H1 (cell line): ENCODE results near the gene TMPO. TPM values are rescaled to one million over a fixed set of nuclear protein-coding genes. Genes with fewer than 3 reads are reported as not detected.

Experiments used
- CTCF ChIA-PET: fragments of 300-600 bp; sonication (Branson Sonifier 250); formaldehyde crosslinking; loops from one replicate; lab custom pipeline; 2021; ENCODE audit not compliant: partially characterized antibody; lab: Charles Lee
- POLR2A ChIA-PET: fragments of 300-600 bp; sonication (Branson Sonifier 250); formaldehyde crosslinking; loops from one replicate; lab custom pipeline; 2021; ENCODE audit warnings: inconsistent platforms; ENCODE audit not compliant: partially characterized antibody; lab: Charles Lee
- DNase-seq, 2 experiments: peaks; one replicate each; pipeline versions ENCODE4 v3.0.0 to v3.0.0-alpha.2; 2010 to 2022; ENCODE audit warnings: low spot score in 2 of 2, low read depth in 1 of 2, mixed read lengths in 1 of 2
- FAIRE-seq: peaks from 2 replicates; lab custom pipeline; 2011; peaks lifted over from hg19 to GRCh38; lab: Jason Lieb, UNC
- H2AFZ ChIP-seq: 2 replicates; pipeline ENCODE4 v1.8.1; 2012; ENCODE audit warnings: low read length, inconsistent platforms
- H2AK5ac ChIP-seq: 2 replicates; pipeline ENCODE4 v1.6.1; 2013; ENCODE audit warnings: low read depth, low read length
- H2BK120ac ChIP-seq: replicated peaks from 2 replicates; pipeline ENCODE3; 2013; ENCODE audit warnings: low read depth, low read length, inconsistent platforms
- H2BK12ac ChIP-seq: 2 replicates; pipeline ENCODE4 v1.6.1; 2013; ENCODE audit warnings: low read depth, low read length
- H2BK15ac ChIP-seq: 2 replicates; pipeline ENCODE4 v1.6.1; 2013; ENCODE audit warnings: low read length
- H2BK20ac ChIP-seq: 2 replicates; pipeline ENCODE4 v1.6.1; 2013; ENCODE audit warnings: low read length
- H2BK5ac ChIP-seq: 2 replicates; pipeline ENCODE4 v1.6.1; 2013; ENCODE audit warnings: low read depth, low read length
- H3K14ac ChIP-seq: 2 replicates; pipeline ENCODE4 v1.6.1; 2013; ENCODE audit warnings: inconsistent platforms; ENCODE audit not compliant: insufficient read length
- H3K18ac ChIP-seq: 2 replicates; pipeline ENCODE4 v1.6.1; 2013; ENCODE audit warnings: low read length; ENCODE audit errors: extremely low read depth
- H3K23ac ChIP-seq: 2 replicates; pipeline ENCODE4 v1.6.1; 2013; ENCODE audit warnings: inconsistent platforms; ENCODE audit not compliant: insufficient read length
- H3K23me2 ChIP-seq: 2 replicates; pipeline ENCODE4 v1.6.1; 2013; ENCODE audit warnings: low read depth, low read length
- H3K27ac ChIP-seq: 2 replicates; pipeline ENCODE4 v1.6.1; 2011; ENCODE audit warnings: low read depth, low read length, inconsistent platforms
- H3K27me3 ChIP-seq, 4 experiments: replicated peaks in 1 of 4; 1 replicate in 1 of 4; 2 replicates in 3 of 4; pipeline versions ENCODE4 v1.6.1 to v1.8.1; 2011 to 2013; ENCODE audit warnings: low read length in 3 of 4, mild to moderate bottlenecking in 3 of 4, inconsistent platforms in 2 of 4, mixed read lengths in 2 of 4, moderate library complexity in 1 of 4; ENCODE audit not compliant: control insufficient read depth in 3 of 4, insufficient read depth in 3 of 4; ENCODE audit errors: extremely low read depth in 1 of 4
- H3K36me3 ChIP-seq, 4 experiments: 2 replicates each; pipeline versions ENCODE4 v1.6.1 to v1.8.1; 2011 to 2013; ENCODE audit warnings: mild to moderate bottlenecking in 4 of 4, low read length in 3 of 4, moderate library complexity in 2 of 4, control low read depth in 1 of 4, inconsistent platforms in 1 of 4; ENCODE audit not compliant: insufficient read depth in 4 of 4, control insufficient read depth in 2 of 4
- H3K4ac ChIP-seq: replicated peaks from 2 replicates; pipeline ENCODE3; 2013; ENCODE audit warnings: low read length, low read depth, mixed read lengths, inconsistent platforms; ENCODE audit not compliant: insufficient read length
- H3K4me1 ChIP-seq, 4 experiments: replicated peaks in 1 of 4; 1 replicate in 1 of 4; 2 replicates in 3 of 4; pipeline versions ENCODE4 v1.6.1 to v1.8.1; 2011 to 2013; ENCODE audit warnings: low read length in 3 of 4, inconsistent platforms in 2 of 4, mixed read lengths in 1 of 4; ENCODE audit not compliant: insufficient read depth in 4 of 4, control insufficient read depth in 3 of 4
- H3K4me2 ChIP-seq, 2 experiments: 2 replicates each; pipeline versions ENCODE4 v1.6.1 to v1.8.1; 2011 to 2013; ENCODE audit warnings: low read depth in 2 of 2, low read length in 2 of 2, control low read depth in 1 of 2, inconsistent platforms in 1 of 2, mild to moderate bottlenecking in 1 of 2; ENCODE audit not compliant: insufficient read depth in 1 of 2
- H3K4me3 ChIP-seq, 4 experiments: fragments of 200-600, 300-600 bp in 1 of 4; sonication (generic), shearing (Covaris generic), sonication (Bioruptor Twin) in 1 of 4; 2 replicates each; pipeline versions ENCODE4 v1.5.1 to v1.8.1; 2011 to 2016; ENCODE audit warnings: low read length in 4 of 4, low read depth in 3 of 4, control low read depth in 2 of 4, inconsistent platforms in 2 of 4, mild to moderate bottlenecking in 2 of 4, mixed read lengths in 1 of 4, moderate library complexity in 1 of 4; ENCODE audit not compliant: insufficient read depth in 2 of 4; ENCODE audit errors: extremely low read depth in 1 of 4
- H3K56ac ChIP-seq: replicated peaks from 2 replicates; pipeline ENCODE3; 2013; ENCODE audit warnings: low read depth, mild to moderate bottlenecking, mixed read lengths, low read length, inconsistent platforms; ENCODE audit not compliant: insufficient read length
- H3K79me1 ChIP-seq: 2 replicates; pipeline ENCODE4 v1.6.1; 2013; ENCODE audit warnings: low read depth, low read length, control low read depth
- H3K79me2 ChIP-seq, 2 experiments: 2 replicates each; pipeline versions ENCODE4 v1.6.1 to v1.8.1; 2012 to 2013; ENCODE audit warnings: low read length in 2 of 2, mild to moderate bottlenecking in 2 of 2, inconsistent platforms in 1 of 2; ENCODE audit not compliant: insufficient read depth in 2 of 2, control insufficient read depth in 1 of 2
- H3K9ac ChIP-seq, 4 experiments: replicated peaks in 1 of 4; 1 replicate in 1 of 4; 2 replicates in 3 of 4; pipeline versions ENCODE4 v1.6.1 to v1.8.1; 2011 to 2013; ENCODE audit warnings: low read depth in 3 of 4, low read length in 3 of 4, control low read depth in 2 of 4, mild to moderate bottlenecking in 2 of 4, moderate library complexity in 2 of 4, inconsistent platforms in 1 of 4; ENCODE audit errors: extremely low read depth in 1 of 4
- H3K9me3 ChIP-seq, 2 experiments: 2 replicates each; pipeline versions ENCODE4 v1.6.1 to v1.8.1; 2012 to 2013; ENCODE audit warnings: mild to moderate bottlenecking in 2 of 2, moderate library complexity in 2 of 2, control low read depth in 1 of 2, inconsistent platforms in 1 of 2, low read depth in 1 of 2, low read length in 1 of 2, mixed read lengths in 1 of 2; ENCODE audit not compliant: insufficient read depth in 2 of 2
- H4K20me1 ChIP-seq, 2 experiments: replicated peaks in 1 of 2; 2 replicates each; pipeline versions ENCODE3 to v1.8.1; 2011 to 2013; ENCODE audit warnings: inconsistent platforms in 2 of 2, low read length in 2 of 2, mild to moderate bottlenecking in 1 of 2; ENCODE audit not compliant: insufficient read depth in 2 of 2, control insufficient read depth in 1 of 2
- H4K5ac ChIP-seq: 2 replicates; pipeline ENCODE4 v1.6.1; 2013; ENCODE audit warnings: low read length, low read depth, mixed read lengths, inconsistent platforms; ENCODE audit not compliant: insufficient read length
- H4K8ac ChIP-seq: 2 replicates; pipeline ENCODE4 v1.8.0; 2013; ENCODE audit warnings: mild to moderate bottlenecking, moderate library complexity, low read length, inconsistent platforms; ENCODE audit not compliant: insufficient read depth; ENCODE audit errors: extremely low read depth
- H4K91ac ChIP-seq: replicated peaks from 2 replicates; pipeline ENCODE3; 2013; ENCODE audit warnings: low read length, mixed read lengths, inconsistent platforms; ENCODE audit not compliant: insufficient read length
- ATF3 ChIP-seq: IDR thresholded peaks from 2 replicates; pipeline ENCODE4 v1.6.1; 2011; ENCODE audit warnings: low read depth, mild to moderate bottlenecking, low read length; ENCODE audit not compliant: insufficient read depth
- BCL11A ChIP-seq, 2 experiments: IDR thresholded peaks; one replicate each; pipeline ENCODE4 v1.6.1; 2011; ENCODE audit warnings: low read depth in 2 of 2, low read length in 2 of 2, mild to moderate bottlenecking in 2 of 2
- CEBPB ChIP-seq: IDR thresholded peaks from 2 replicates; pipeline ENCODE4 v1.6.1; 2012; ENCODE audit warnings: low read depth, low read length
- CHD1 ChIP-seq: IDR thresholded peaks from 2 replicates; pipeline ENCODE4 v1.6.1; 2012; ENCODE audit warnings: low read depth, low read length, improper control_type of control experiment
- CTCF ChIP-seq, 3 experiments: IDR thresholded peaks; 1 replicate in 2 of 3; 2 replicates in 1 of 3; pipeline versions ENCODE4 v1.5.1 to v1.6.1; 2011; ENCODE audit warnings: low read length in 3 of 3, mild to moderate bottlenecking in 3 of 3, inconsistent platforms in 2 of 3, low read depth in 1 of 3, moderate library complexity in 1 of 3; ENCODE audit not compliant: insufficient read depth in 1 of 3; ENCODE audit errors: control extremely low read depth in 1 of 3
- JUND ChIP-seq: IDR thresholded peaks from 2 replicates; pipeline ENCODE4 v1.6.1; 2011; ENCODE audit warnings: mild to moderate bottlenecking, improper control_type of control experiment, low read length
- POU5F1 ChIP-seq: IDR thresholded peaks from 2 replicates; pipeline ENCODE4 v1.6.1; 2011; ENCODE audit warnings: low read depth, mild to moderate bottlenecking, low read length, moderate library complexity
- RFX5 ChIP-seq: IDR thresholded peaks from 2 replicates; pipeline ENCODE4 v1.6.1; 2011; ENCODE audit warnings: low read depth, low read length, improper control_type of control experiment, borderline replicate concordance
- RNF2 ChIP-seq: fragments of 200-900, 300-1000 bp; sonication (generic); IDR thresholded peaks from 2 replicates; pipeline ENCODE4 v1.7.1; 2016; ENCODE audit warnings: borderline replicate concordance, low read depth, mild to moderate bottlenecking, antibody characterized with exemption, low read length; ENCODE audit not compliant: poor library complexity, severe bottlenecking; ENCODE audit errors: missing control alignments
- RXRA ChIP-seq: IDR thresholded peaks from 2 replicates; pipeline ENCODE4 v1.6.1; 2011; ENCODE audit warnings: low read depth, mild to moderate bottlenecking, low read length, moderate library complexity; ENCODE audit not compliant: insufficient read depth
- TBP ChIP-seq: IDR thresholded peaks from 2 replicates; pipeline ENCODE4 v1.6.1; 2011; ENCODE audit warnings: low read depth, low read length, improper control_type of control experiment
- WGBS, 2 experiments: shearing (Covaris generic) in 1 of 2; methylation state at CpG; one replicate each; pipeline versions ENCODE4 v1.1.6 to v1.1.7; 2013 to 2015; ENCODE audit warnings: low lambda C conversion rate in 2 of 2, mixed read lengths in 2 of 2, inconsistent platforms in 1 of 2, low coverage in 1 of 2, missing lambda C conversion rate in 1 of 2; ENCODE audit not compliant: insufficient replicate concordance in 2 of 2, insufficient coverage in 1 of 2, insufficient read length in 1 of 2; ENCODE audit errors: extremely low coverage in 1 of 2, missing lambda C conversion rate in 1 of 2; 5-methylcytosine and 5-hydroxymethylcytosine counted together
- polyA plus RNA-seq, 7 experiments: library from polyadenylated mRNA; depleted of rRNA in 3 of 7; stranded (reverse) in 5 of 7; unstranded in 2 of 7; fragments of >200 nt in 5 of 7; fragments of 200-250 nt in 2 of 7; gene quantifications; 1 replicate in 5 of 7; 2 replicates in 1 of 7; 4 replicates in 1 of 7; pipeline versions ENCODE4 v1.2.1 to v1.2.3, GENCODE V29; 2011 to 2013; ENCODE audit warnings: missing spikeins in 2 of 7, mixed read lengths in 2 of 7
- total RNA-seq: library from RNA; stranded (reverse); fragmentation: NEBNext Ultra II Directional; extraction: Animal tissue kit (Norgen Biotek cat#: 25700); gene quantifications from 2 replicates; pipeline ENCODE4 v1.2.1, GENCODE V29; 2021

Gene TMPO
- total and polyA plus RNA-seq, 2 of the 8 experiments (the other 6 are each of a cell fraction or from before 2014, with no cell fraction given), result 43.9 to 195 TPM

GRCh38 chr12:98581101-98581500, 65.7 kb downstream of the TMPO start:
- POLR2A ChIA-PET, result interaction anchor here (0.8 kb wide), 1 partner anchor 11 kb away, joined by 3 read pairs; no protein-coding TSS in a partner anchor
- 90% methylated on average over 1 of the region's 1 CpG; no CpG with 5 or more reads in 1 of the 2 experiments for WGBS, 2 experiments
- TF ChIP-seq CEBPB, result no peak
- no peak for TF ChIP-seq JUND
- TF ChIP-seq RFX5, result no peak
- TF ChIP-seq POU5F1, result no peak
- TF ChIP-seq RNF2, result no peak
- TF ChIP-seq RXRA, result no peak
- no peak for TF ChIP-seq CTCF (IDR thresholded peaks at IDR 0.05; ENCODE audit: control extremely low read depth in 1 of 3, insufficient read depth in 1 of 3, low read depth in 1 of 3, low read length in 3 of 3)
- TF ChIP-seq CHD1, result no peak
- no peak for TF ChIP-seq BCL11A (IDR thresholded peaks at IDR 0.05; ENCODE audit: low read depth in 2 of 2, low read length in 2 of 2)
- TF ChIP-seq TBP, result no peak
- TF ChIP-seq ATF3, result no peak

More at GRCh38 chr12:98581101-98581500, 65.7 kb downstream of the TMPO start:
- no peak overlapping the region for H3K18ac ChIP-seq
- H3K27me3 ChIP-seq, result no peaks in the 10 kb centered on the region
- no peaks in the 10 kb centered on the region for H3K79me1 ChIP-seq
- no peak overlapping the region for H3K56ac ChIP-seq
- H4K5ac ChIP-seq, result no peak overlapping the region
- no peaks in the 10 kb centered on the region for H3K36me3 ChIP-seq
- no peak for DNase-seq
- H3K23ac ChIP-seq, result no peak overlapping the region
- no peak overlapping the region for H3K9ac ChIP-seq
- no peak overlapping the region for H3K4me3 ChIP-seq
- no peak overlapping the region for H2BK15ac ChIP-seq
- no peak overlapping the region for H2BK5ac ChIP-seq
- H3K23me2 ChIP-seq, result no peaks in the 10 kb centered on the region; the same call in 1 of the 2 replicates
- H2AK5ac ChIP-seq, result no peak overlapping the region
- no peaks in the 10 kb centered on the region for H3K79me2 ChIP-seq
- no peak overlapping the region for H3K14ac ChIP-seq
- H4K91ac ChIP-seq, result no peak overlapping the region
- FAIRE-seq, result no peak
- no peak overlapping the region for H4K8ac ChIP-seq
- CTCF ChIA-PET, result interaction anchor here (0.6 to 1.3 kb wide), 4 partner anchors 9 to 23 kb away, joined by 3 to 4 read pairs (median 3); no protein-coding TSS in a partner anchor
- no peak overlapping the region for H3K4me2 ChIP-seq
- no peak overlapping the region for H2AFZ ChIP-seq
- H2BK20ac ChIP-seq, result no peak overlapping the region
- H3K4ac ChIP-seq, result no peak overlapping the region
- no peaks in the 10 kb centered on the region for H3K9me3 ChIP-seq
- no peak overlapping the region for H2BK120ac ChIP-seq
- H3K4me1 ChIP-seq, result no peaks in the 10 kb centered on the region
- H2BK12ac ChIP-seq, result no peak overlapping the region
- no peak overlapping the region for H3K27ac ChIP-seq
- H4K20me1 ChIP-seq, result no peaks in the 10 kb centered on the region
